Measurements from ENCODE around the gene SLC24A5. TPM values are rescaled to one million over a fixed set of nuclear protein-coding genes. Genes with fewer than 3 reads are reported as not detected.

The SLC24A5 gene
- total and polyA plus RNA-seq, 4 donors = not detected

DNA sequence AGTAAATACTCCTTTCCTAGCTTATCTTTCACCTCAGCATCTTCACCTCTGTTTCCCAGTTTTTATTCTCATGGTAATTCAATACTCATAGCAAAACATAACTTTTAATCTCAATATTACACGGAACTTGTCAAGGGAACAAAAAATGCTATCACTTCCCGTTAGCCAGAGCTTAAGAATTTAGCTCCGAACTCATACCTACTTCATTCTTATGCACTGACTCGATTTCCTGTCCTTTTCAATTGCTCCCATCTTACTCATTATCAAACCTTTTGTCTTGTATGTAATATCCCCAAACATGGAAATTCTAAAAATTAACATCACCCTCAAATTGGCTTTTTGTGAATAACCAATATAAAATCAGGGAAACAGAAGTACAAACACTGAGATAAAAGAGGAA, 29.1 kb downstream of the SLC24A5 start:
- Histone ChIP-seq H3K27me3 (ENCODE audit: control insufficient read depth in 4 of 4, insufficient read depth in 4 of 4, low read length in 3 of 4) (no peaks in the 10 kb centered on the region), H3K9ac (ENCODE audit: low read depth in 1 of 2, low read length in 2 of 2) (no peak overlapping the region), H3K36me3 (ENCODE audit: control insufficient read depth in 4 of 4, insufficient read depth in 3 of 4, low read depth in 1 of 4, low read length in 3 of 4) (no peaks in the 10 kb centered on the region), H3K4me1 (ENCODE audit: control insufficient read depth in 4 of 4, insufficient read depth in 4 of 4, low read length in 3 of 4) (no peaks in the 10 kb centered on the region), H3K4me3 (ENCODE audit: low read depth in 1 of 3, low read length in 3 of 3) (no peak overlapping the region), H3K27ac (ENCODE audit: low read depth in 1 of 2, low read length in 2 of 2) (no peak overlapping the region), H3K9me3 (ENCODE audit: control insufficient read depth in 4 of 4, low read length in 3 of 4) (no peaks in the 10 kb centered on the region)
- TF ChIP-seq GABPA (IDR thresholded peaks at IDR 0.05 in 1 of 2, conservative IDR thresholded peaks at IDR 0.05 in 1 of 2) = no peak
- TF ChIP-seq, protein P1, sequence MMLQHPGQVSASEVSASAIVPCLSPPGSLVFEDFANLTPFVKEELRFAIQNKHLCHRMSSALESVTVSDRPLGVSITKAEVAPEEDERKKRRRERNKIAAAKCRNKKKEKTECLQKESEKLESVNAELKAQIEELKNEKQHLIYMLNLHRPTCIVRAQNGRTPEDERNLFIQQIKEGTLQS (IDR thresholded peaks at IDR 0.05) = no peak
- TF ChIP-seq HNF4A (conservative IDR thresholded peaks at IDR 0.05) = no peak
- no peak for TF ChIP-seq NR2F2 (IDR thresholded peaks at IDR 0.05)
- TF ChIP-seq FOXA1 (IDR thresholded peaks at IDR 0.05) = no peak
- TF ChIP-seq, protein P2, sequence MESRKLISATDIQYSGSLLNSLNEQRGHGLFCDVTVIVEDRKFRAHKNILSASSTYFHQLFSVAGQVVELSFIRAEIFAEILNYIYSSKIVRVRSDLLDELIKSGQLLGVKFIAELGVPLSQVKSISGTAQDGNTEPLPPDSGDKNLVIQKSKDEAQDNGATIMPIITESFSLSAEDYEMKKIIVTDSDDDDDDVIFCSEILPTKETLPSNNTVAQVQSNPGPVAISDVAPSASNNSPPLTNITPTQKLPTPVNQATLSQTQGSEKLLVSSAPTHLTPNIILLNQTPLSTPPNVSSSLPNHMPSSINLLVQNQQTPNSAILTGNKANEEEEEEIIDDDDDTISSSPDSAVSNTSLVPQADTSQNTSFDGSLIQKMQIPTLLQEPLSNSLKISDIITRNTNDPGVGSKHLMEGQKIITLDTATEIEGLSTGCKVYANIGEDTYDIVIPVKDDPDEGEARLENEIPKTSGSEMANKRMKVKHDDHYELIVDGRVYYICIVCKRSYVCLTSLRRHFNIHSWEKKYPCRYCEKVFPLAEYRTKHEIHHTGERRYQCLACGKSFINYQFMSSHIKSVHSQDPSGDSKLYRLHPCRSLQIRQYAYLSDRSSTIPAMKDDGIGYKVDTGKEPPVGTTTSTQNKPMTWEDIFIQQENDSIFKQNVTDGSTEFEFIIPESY (IDR thresholded peaks at IDR 0.05) = no peak
- TF ChIP-seq, protein P3, sequence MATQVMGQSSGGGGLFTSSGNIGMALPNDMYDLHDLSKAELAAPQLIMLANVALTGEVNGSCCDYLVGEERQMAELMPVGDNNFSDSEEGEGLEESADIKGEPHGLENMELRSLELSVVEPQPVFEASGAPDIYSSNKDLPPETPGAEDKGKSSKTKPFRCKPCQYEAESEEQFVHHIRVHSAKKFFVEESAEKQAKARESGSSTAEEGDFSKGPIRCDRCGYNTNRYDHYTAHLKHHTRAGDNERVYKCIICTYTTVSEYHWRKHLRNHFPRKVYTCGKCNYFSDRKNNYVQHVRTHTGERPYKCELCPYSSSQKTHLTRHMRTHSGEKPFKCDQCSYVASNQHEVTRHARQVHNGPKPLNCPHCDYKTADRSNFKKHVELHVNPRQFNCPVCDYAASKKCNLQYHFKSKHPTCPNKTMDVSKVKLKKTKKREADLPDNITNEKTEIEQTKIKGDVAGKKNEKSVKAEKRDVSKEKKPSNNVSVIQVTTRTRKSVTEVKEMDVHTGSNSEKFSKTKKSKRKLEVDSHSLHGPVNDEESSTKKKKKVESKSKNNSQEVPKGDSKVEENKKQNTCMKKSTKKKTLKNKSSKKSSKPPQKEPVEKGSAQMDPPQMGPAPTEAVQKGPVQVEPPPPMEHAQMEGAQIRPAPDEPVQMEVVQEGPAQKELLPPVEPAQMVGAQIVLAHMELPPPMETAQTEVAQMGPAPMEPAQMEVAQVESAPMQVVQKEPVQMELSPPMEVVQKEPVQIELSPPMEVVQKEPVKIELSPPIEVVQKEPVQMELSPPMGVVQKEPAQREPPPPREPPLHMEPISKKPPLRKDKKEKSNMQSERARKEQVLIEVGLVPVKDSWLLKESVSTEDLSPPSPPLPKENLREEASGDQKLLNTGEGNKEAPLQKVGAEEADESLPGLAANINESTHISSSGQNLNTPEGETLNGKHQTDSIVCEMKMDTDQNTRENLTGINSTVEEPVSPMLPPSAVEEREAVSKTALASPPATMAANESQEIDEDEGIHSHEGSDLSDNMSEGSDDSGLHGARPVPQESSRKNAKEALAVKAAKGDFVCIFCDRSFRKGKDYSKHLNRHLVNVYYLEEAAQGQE (IDR thresholded peaks at IDR 0.05) = no peak
- TF ChIP-seq TAF1 (conservative IDR thresholded peaks at IDR 0.05) = no peak
- DNase-seq (ENCODE audit: low spot score) = no peak
- WGBS = 80% methylated on average over 4 of the region's 4 CpGs

DNA sequence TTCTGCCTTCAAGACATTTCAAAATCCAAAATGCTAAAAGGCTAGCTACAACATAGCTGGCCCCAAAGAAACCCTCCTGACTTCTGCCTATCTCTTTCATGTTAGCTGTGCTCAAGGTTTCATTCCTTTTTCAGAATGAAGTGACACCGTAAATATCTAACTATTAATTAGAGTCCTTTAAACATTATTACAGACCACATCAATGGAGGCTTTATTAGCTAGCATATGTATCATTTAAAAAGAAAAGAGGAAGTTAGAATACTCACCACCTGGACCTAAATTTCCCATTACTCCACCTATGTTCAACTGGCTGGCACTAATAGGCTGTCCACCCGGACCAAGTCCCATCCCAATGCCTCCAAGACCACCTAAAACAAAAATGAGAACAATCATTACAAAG, 32.7 kb downstream of the SLC24A5 start:
- DNase-seq (ENCODE audit: low spot score) = no peak
- H3K27me3 ChIP-seq (ENCODE audit: control insufficient read depth in 4 of 4, insufficient read depth in 4 of 4, low read length in 3 of 4) = no peaks in the 10 kb centered on the region
- TF ChIP-seq JUND (IDR thresholded peaks at IDR 0.05) (no peak), SP1 (IDR thresholded peaks at IDR 0.05) (no peak), RAD21 (IDR thresholded peaks at IDR 0.05) (no peak), EGR1 (IDR thresholded peaks at IDR 0.05; ENCODE audit: low read depth in 2 of 2) (no peak), FOXA1 (IDR thresholded peaks at IDR 0.05) (no peak), YY1 (IDR thresholded peaks at IDR 0.05) (no peak), NR2F2 (IDR thresholded peaks at IDR 0.05) (no peak), GABPA (IDR thresholded peaks at IDR 0.05 in 1 of 2, conservative IDR thresholded peaks at IDR 0.05 in 1 of 2) (no peak), FOXA2 (IDR thresholded peaks at IDR 0.05) (no peak), RXRA (IDR thresholded peaks at IDR 0.05) (no peak), HNF4G (IDR thresholded peaks at IDR 0.05) (no peak)
- TF ChIP-seq, protein P3 (IDR thresholded peaks at IDR 0.05) = no peak
- TF ChIP-seq, protein P2 (IDR thresholded peaks at IDR 0.05) = no peak
- TF ChIP-seq, protein P4, sequence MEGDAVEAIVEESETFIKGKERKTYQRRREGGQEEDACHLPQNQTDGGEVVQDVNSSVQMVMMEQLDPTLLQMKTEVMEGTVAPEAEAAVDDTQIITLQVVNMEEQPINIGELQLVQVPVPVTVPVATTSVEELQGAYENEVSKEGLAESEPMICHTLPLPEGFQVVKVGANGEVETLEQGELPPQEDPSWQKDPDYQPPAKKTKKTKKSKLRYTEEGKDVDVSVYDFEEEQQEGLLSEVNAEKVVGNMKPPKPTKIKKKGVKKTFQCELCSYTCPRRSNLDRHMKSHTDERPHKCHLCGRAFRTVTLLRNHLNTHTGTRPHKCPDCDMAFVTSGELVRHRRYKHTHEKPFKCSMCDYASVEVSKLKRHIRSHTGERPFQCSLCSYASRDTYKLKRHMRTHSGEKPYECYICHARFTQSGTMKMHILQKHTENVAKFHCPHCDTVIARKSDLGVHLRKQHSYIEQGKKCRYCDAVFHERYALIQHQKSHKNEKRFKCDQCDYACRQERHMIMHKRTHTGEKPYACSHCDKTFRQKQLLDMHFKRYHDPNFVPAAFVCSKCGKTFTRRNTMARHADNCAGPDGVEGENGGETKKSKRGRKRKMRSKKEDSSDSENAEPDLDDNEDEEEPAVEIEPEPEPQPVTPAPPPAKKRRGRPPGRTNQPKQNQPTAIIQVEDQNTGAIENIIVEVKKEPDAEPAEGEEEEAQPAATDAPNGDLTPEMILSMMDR (IDR thresholded peaks at IDR 0.05; ENCODE audit: low read depth, low read length, missing input control) = no peak
- TF ChIP-seq, protein P1 (IDR thresholded peaks at IDR 0.05) = no peak
- no peaks in the 10 kb centered on the region for H3K9me3 ChIP-seq (ENCODE audit: control insufficient read depth in 4 of 4, low read length in 3 of 4)
- H3K4me1 ChIP-seq (ENCODE audit: control insufficient read depth in 4 of 4, insufficient read depth in 4 of 4, low read length in 3 of 4) = no peaks in the 10 kb centered on the region
- no peak overlapping the region for H3K9ac ChIP-seq (ENCODE audit: low read depth in 1 of 2, low read length in 2 of 2)
- WGBS = 86% methylated on average over 2 of the region's 2 CpGs
- no peak overlapping the region for H3K4me3 ChIP-seq (ENCODE audit: low read depth in 1 of 3, low read length in 3 of 3)
- H3K36me3 ChIP-seq (ENCODE audit: control insufficient read depth in 4 of 4, insufficient read depth in 3 of 4, low read depth in 1 of 4, low read length in 3 of 4) = no peaks in the 10 kb centered on the region
- H3K27ac ChIP-seq (ENCODE audit: low read depth in 1 of 2, low read length in 2 of 2) = no peak overlapping the region

Data from liver (tissue), 9 donors.